HG03442 (cell line): ENCODE measurements around the gene KCNRG.
A peak's percentile ranks its signal among the peaks of the same experiment; 100 is the strongest.
"Not testable (repeated sequence)": the region's sequence is repeated elsewhere in the genome, so short reads cannot be mapped to it uniquely, and the experiment has no call there.

ENCODE experiments used
- ATAC-seq: cut with Tn5 transposase; IDR thresholded peaks from one replicate; pipeline ENCODE4 v1.9.1; 2021; ENCODE audit warnings: mild to moderate bottlenecking, moderate library complexity; ENCODE audit not compliant: unreplicated experiment

The KCNRG gene

DNA sequence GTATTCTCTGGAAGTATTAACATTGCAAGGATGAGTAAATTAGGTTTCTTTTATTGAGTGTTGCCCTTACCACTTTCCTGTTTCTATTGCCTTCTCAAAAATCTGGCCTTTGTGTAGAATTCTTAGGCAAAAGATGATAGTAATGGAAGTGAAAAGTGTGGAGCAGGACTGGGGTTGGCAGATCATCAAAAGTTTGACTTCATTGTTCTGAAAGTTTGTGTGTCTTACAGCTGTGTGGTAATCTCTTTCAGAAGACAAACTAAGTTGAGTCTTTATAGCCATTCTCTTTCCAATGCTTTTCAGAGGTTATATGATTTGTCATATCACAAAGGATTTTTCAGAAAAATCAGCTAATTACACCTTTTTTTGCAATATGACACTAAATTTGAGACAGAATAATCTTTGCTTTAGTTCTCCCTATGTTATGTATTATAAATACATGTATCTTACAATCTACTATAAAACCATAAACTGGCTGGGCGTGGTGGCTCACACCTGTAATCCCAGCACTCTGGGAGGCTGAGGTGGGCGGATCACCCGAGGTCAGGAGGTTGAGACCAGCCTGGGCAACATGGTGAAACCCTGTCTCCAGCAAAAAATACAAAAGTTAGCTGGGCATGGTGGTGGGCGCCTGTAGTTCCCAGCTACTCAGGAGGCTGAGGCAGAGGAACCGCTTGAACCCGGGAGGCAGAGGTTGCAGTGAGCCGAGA is 8.7 kb upstream of the KCNRG start:
- no peak for ATAC-seq

DNA sequence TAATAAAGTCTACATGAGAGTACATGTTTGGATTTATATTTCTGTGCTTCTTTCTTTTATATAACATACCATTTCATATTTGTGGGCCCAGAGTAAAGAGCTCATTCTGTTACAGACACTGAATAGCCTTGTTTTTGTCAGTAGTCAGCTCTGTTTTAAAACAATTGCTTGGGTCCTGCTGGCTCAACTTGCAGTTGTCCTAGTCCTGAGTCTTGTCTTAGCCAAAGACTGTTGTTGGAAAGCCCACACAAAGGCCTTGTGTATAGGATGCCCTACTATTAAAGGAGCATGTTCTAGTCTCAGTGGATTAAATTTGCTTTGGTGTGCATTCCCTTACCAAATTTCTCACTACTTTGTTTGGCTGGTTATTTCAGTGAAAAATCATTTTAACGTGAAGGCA is 3.8 kb upstream of the KCNRG start:
- no peak for ATAC-seq

DNA sequence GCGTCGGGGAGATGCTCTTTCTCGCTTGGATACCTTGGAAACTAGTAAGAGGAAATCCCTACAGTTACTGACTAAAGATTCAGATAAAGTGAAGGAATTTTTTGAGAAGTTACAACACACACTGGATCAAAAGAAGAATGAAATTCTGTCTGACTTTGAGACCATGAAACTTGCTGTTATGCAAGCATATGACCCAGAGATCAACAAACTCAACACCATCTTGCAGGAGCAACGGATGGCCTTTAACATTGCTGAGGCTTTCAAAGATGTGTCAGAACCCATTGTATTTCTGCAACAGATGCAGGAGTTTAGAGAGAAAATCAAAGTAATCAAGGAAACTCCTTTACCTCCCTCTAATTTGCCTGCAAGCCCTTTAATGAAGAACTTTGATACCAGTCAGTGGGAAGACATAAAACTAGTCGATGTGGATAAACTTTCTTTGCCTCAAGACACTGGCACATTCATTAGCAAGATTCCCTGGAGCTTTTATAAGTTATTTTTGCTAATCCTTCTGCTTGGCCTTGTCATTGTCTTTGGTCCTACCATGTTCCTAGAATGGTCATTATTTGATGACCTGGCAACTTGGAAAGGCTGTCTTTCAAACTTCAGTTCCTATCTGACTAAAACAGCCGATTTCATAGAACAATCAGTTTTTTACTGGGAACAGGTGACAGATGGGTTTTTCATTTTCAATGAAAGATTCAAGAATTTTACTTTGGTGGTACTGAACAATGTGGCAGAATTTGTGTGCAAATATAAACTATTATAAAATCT is 2.7 kb upstream of the KCNRG start:
- ATAC-seq, result no peak

DNA sequence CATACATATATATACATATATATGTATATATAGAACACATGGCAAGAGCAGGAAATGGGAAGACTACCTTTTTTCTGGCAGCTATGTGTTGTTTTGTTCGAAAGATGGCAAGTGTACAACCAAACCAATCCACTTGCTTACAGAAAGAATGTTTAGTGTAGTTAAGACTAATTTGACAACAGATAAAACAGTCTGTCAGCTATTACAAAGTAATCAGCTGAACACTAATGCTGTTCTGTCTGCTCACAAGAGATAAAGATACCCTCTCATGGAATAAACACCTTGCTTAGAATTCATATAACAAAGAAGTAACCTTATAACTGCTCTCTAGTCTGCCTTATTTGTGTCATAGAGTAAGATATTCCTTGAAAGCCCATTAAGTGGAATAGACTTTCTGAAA is 858 bp upstream of the KCNRG start:
- no peak for ATAC-seq

DNA sequence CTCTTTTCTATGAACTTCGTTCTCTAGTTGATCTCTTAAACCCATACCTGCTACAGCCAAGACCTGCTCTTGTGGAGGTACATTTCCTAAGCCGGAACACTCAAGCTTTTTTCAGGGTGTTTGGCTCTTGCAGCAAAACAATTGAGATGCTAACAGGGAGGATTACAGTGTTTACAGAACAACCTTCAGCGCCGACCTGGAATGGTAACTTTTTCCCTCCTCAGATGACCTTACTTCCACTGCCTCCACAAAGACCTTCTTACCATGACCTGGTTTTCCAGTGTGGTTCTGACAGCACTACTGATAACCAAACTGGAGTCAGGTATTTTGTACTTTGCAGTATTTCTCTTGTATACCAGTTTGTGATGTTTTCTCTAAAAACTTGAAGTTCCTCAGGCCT is 506 bp downstream of the KCNRG start:
- ATAC-seq, result no peak

DNA sequence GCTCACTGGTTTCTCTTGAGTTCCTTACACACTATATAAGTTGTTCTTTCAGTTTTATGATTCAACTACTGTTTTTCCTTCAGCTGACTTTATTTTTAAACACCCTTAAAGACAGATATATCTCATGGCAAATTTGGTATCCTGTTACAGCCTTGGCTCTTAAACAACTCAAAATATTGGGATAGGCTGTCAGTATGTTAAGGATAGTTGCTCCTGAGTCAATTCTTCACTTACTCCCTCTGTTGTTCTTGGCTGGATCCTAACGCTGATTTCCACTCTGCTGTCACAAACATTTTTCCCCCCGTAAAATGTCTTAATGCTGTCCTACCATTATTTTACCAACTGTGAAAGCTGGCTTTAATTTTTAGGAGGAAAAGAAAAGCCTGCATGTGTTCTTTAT is 1.2 kb downstream of the KCNRG start:
- ATAC-seq, result no peak

DNA sequence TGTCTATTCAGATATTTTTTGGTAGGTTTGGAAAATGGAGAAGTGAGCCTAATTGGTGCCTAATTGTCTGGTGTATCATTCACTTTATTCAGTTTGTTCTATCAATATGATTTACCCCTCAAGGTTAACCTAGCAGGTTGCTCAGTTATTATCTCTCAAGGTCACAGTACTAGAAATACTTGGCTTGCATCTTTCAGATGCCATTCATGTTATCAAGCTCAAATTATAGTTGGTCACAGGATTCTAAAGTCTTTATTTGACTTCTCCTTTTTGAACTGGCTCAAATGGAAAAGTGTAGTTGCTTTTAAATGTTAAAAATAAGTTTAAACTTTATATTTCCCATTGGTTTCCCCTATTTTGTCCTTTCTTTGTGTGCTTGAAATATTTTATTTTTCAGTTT is 2.6 kb downstream of the KCNRG start:
- ATAC-seq, result no peak

DNA sequence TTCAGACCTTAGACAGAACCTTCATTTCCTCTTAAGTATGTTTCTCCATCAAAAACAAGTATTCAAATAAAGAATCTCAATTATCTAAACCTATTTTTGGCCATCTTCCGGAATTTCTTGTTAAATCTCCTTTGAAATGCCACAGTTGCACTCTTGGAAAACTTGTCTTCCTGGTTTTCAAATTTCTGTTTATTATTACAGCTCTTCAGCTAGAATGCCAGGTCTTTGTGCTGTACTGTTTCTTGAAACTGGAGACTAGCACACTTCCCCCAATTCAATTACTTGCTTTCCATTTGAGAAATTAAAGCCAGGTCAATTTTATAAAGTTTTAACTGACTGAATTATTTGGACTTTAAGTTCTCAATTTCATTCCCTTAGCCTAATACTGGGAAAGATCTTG is 10.2 kb downstream of the KCNRG start:
- ATAC-seq, result no peak

DNA sequence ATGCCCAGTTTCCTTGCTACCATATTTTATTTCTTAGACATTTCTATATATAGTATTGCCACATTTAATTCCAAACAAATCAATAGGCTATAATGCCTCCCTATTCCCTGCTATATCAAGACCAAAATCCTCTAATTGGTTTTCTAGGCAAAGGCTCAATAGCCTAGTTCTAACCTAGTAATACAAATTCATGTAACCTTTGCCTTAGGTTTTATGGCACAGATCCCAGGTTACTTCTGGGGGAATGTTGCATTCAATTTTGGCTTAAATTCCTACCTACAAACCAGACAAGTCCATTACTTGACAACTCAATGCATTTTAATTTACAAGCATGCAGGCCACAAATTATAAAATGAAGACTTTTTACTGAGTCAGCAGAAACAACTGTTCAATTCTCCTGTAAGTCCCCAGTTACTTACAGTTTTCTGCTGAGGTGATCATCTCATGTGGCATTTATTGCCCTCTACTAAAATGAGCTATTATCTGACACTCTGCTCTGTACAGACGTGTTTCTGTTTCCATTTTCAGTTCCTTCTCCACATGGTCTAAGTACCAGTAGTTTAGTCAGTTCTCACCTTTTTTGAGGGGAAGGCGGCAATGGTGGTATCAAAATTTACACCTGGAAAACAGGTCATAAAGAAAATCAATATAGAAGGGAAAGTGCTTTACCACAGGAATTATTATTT is 11.7 kb downstream of the KCNRG start:
- peak; percentile 99 for ATAC-seq

DNA sequence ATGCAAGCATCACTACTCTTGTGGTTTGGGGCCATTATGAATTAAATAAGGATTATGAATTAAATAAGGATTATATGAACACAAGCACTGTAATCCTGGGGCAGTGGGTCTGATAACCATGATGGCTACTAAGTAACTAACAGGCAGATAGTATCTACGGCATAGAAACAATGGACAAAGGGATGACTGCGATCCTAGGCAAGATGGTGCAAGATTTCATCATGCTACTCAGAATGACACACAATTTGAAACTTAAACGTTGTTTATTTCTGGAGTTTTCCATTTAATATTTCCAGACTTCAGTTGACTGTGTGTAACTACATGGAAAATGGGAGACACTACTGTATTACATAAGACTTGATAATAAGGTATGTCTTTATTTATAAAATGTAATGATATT is 15.1 kb downstream of the KCNRG start:
- ATAC-seq, result no peak

DNA sequence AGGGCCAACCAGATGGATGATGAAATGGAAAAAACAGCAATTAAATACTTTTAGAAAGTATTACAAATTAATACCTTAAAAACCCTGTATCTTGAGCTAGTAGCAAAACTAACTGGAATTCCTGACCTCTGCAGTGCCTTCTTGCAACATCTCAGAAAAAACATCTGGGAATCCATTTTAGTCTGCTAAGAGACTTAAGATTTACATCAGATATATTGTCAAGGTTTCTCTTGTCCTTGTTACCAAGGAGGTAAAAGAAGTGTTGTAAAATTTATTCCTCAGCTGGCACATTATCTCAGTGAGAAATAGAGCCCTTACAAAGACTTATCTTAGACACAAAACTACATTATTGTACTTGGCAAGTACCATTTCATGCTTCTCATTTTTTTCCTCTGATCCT is 18.5 kb downstream of the KCNRG start:
- no peak for ATAC-seq

DNA sequence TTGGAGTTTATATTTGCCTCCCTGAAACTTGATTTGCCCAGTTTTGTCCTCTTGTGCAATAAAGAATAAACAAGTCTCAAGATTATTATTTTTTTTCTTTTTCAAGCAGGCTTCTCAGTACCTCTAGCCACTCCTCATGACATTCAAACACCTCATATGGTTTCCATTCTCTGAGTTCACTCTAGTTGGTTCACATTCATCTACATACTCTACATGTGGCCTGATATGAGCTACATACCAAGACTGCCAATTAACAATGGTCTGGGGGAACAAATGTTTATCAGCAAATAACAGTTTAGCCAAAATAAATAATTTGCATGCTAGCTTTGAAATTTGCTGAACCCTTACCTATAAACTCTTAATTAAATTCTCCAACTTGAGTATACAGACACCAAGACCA is 22.5 kb downstream of the KCNRG start:
- ATAC-seq, result no peak

DNA sequence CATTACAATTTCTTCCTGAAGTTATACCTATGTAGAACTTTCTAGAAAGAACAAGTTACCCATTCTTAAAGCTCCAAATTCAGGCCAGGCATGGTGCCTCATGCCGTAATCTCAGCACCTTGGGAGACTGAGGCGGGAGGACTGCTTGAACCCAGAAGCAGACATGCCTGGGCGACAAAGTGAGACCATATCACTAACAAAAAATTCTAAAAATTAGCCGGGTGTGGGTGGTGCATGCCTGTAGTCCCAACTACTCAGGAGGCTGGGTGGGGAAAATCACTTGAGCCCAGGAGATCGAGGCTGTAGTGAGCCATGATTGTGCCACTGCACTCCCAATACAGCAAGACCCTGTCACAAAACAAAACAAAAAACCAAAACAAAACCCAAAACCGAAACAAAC is 23.0 kb downstream of the KCNRG start:
- ATAC-seq, result no peak

DNA sequence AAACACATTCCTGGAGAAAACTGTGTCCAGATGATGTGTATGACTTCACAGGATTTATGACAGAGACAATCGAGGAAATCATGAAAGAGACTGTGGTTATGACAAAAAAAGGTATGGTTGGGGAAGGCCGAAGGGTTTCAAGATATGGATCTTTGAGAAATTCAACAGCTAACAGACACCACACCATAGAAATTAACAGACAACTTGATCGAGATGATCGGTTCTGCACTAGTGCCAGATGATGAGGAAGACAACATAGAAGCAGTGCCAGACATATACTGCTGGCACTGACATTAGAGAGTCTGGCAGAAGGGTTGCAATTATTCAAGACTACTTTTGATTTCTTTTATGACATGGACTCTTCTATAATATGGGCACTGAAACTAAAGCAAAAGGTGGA is 37.2 kb downstream of the KCNRG start:
- ATAC-seq, result no peak

DNA sequence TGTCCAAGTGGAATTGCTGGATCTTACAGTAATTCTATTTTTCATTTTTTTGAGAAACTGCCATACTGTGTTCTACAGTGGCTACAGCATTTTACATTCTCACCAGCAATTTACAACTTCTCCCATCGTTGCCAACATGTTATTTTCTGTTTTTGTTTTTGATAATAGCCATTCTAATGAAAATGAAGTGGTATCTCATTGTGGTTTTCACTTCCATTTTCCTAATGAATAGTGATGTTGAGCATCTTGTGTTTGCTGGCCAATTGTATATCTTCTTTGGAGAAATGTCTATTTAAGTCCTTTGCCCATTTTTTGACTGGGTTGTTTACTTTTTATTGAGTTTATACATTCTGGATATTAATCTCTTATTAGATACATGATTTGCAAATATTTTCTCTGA is 38.6 kb downstream of the KCNRG start:
- ATAC-seq, result no peak

DNA sequence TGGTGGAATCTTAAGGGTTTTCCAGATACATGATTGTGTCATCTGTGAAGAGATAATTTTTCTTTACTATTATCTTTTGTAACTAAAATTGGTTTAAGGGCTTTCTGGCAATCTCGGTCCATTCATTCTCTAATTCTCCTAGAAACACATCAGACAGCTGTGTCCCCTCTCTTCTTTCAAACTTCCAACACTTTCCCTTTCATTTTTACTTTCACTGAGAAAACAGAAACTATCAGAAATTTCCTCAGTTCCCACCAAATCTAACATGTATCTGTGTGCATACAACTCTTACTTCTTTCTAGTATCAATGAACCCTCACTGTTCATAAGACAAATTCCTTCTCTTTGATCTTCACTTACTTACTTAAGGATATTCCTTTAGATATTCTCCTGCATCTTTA is 40.2 kb downstream of the KCNRG start:
- ATAC-seq, result no peak

DNA sequence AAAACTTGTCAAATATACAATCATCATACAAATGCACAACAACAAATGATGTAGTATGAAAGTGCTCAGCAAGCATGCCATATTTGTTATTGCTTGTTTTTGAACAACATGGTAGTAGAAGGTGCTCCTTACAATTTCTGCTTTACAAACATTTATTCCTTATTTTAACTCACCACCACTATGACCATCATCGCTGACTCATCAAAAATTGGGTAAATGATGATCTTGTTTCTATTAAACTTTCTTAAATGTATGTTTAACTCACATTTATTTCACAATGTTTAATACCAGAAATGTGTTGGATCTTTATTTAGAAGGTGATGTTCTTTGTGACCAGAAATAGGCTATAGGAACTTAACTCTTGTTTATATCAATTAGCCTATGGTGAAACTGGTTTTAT is 45.5 kb downstream of the KCNRG start:
- ATAC-seq, result no peak

DNA sequence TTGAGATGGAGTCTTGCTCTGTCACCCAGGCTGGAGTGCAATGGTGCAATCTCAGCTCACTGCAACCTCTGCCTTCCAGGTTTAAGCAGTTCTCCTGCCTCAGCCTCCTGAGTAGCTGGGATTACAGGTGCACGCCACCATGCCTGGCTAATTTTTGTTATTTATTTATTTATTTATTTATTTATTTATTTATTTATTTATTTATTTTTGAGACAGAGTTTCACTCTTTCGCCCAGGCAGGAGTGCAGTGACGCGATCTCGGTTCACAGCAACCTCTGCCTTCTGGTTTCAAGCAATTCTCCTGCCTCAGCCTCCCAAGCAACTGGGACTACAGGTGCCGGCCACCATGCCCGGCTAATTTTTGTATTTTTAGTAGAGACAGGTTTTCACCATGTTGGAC is 47.1 kb downstream of the KCNRG start:
- not testable (repeated sequence) for ATAC-seq

DNA sequence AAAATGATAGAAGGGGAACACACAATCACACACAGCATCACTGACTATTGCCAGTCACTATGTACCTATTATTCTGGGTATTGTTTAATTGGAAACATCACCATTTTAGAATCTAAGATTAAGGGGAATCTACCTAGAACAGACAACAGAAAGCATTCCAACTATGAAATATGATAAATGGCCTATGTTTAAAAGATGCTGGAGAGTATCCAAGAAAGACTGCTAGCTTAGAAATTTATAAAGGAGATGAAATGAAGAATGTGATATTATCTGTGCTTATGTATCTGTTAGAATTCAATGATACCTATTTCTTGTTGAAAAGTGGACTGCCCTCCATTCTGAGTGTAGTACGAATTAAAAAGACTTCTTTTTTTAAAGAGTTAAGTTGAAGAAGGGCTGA is 50.5 kb downstream of the KCNRG start:
- no peak for ATAC-seq

DNA sequence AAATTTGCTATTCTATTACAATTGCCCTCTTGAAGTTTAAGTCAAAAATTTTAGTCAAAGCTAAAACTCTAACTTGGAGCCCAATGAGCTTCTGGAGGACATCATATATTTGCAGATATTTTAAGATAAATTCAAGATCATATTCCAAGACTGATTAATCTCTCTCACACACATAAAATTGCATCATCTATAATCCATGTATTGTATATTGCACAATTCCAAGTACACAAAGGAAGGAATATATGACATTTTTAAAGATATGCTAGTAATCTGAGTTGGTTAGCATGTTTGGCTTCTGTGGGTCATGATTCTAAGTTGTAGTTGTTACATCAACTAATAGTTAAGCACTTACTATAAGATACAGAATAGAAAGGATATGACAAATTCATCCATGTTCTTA is 53.3 kb downstream of the KCNRG start:
- no peak for ATAC-seq

DNA sequence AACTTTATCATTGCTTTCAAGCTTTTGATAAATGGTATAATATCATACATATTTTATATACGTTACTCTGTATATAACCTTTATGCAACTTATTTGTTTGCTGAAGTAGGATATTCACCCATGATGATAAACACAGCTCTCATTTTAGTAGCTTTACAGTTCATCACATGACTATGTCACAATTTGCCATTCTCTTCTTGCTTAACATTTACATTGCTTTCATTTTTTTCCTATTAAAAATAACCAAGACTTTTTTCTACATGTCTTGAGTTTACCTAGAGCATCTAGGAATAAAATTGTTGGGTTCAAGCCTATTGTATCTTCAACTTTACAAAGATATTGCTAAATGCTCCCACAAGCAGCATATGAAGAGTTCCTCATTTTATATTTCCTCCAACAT is 54.0 kb downstream of the KCNRG start:
- no peak for ATAC-seq

DNA sequence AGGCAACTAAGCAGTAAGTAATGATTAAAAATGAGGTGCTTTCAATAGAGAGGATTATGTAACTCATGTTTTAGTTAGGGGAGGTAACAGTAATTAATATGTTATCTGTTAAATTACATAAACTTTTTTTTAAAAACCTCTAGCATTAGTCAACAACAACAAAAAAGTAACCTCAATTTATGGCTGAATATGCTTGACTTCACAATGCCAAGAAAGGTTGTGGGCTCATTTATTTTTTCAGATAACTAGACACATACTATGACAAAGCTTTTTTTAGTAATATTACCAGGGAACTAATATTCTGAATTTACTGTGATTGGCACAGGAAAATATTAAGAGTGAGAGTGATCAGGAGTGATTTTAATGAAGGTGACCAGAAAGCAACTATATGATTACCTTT is 54.9 kb downstream of the KCNRG start:
- no peak for ATAC-seq
